Skeletal muscle satellite cell (primary cell): ENCODE data around the gene VWA8.

ENCODE experiments used
- H3K27me3 ChIP-seq: 2 replicates; pipeline ENCODE4 v1.7.0; 2013; ENCODE audit warnings: low read length; ENCODE audit not compliant: control insufficient read depth, insufficient read depth
- H3K36me3 ChIP-seq: 2 replicates; pipeline ENCODE4 v1.7.0; 2013; ENCODE audit warnings: mild to moderate bottlenecking, control low read depth, low read length; ENCODE audit not compliant: insufficient read depth
- H3K4me1 ChIP-seq: 2 replicates; pipeline ENCODE4 v1.7.0; 2013; ENCODE audit warnings: low read length; ENCODE audit not compliant: control insufficient read depth, insufficient read depth
- H3K4me2 ChIP-seq: 2 replicates; pipeline ENCODE4 v1.7.0; 2013; ENCODE audit warnings: mild to moderate bottlenecking, low read length
- H3K4me3 ChIP-seq: 2 replicates; pipeline ENCODE4 v1.7.0; 2013; ENCODE audit warnings: low read length
- H3K9ac ChIP-seq: 2 replicates; pipeline ENCODE4 v1.7.0; 2013; ENCODE audit warnings: mild to moderate bottlenecking, low read depth, low read length, moderate library complexity
- H3K9me3 ChIP-seq: replicated peaks from 2 replicates; pipeline ENCODE4 v1.7.0; 2013; ENCODE audit warnings: mild to moderate bottlenecking, control low read depth, low read length

The VWA8 gene

GRCh38 chr13:41716236-41716635 is 244.7 kb downstream of the VWA8 start:
- Histone ChIP-seq H3K9me3 (no peaks in the 10 kb centered on the region), H3K36me3 (no peaks in the 10 kb centered on the region), H3K4me1 (no peaks in the 10 kb centered on the region), H3K27me3 (no peaks in the 10 kb centered on the region), H3K9ac (no peak overlapping the region), H3K4me2 (no peak overlapping the region), H3K4me3 (no peak overlapping the region)

GRCh38 chr13:41713405-41713804 is 247.5 kb downstream of the VWA8 start:
- Histone ChIP-seq H3K4me3 (no peak overlapping the region), H3K4me2 (no peak overlapping the region), H3K27me3 (no peaks in the 10 kb centered on the region), H3K36me3 (no peaks in the 10 kb centered on the region), H3K4me1 (no peaks in the 10 kb centered on the region), H3K9me3 (no peaks in the 10 kb centered on the region), H3K9ac (no peak overlapping the region)

- Histone ChIP-seq H3K36me3 (no peaks in the 10 kb centered on the region), H3K9me3 (no peaks in the 10 kb centered on the region), H3K27me3 (no peaks in the 10 kb centered on the region), H3K4me1 (peaks cover 6% of the 10 kb centered on the region), H3K9ac (no peak overlapping the region), H3K4me3 (no peak overlapping the region), H3K4me2 (no peak overlapping the region)
Measured at GRCh38 chr13:41710771-41711170, 250.1 kb downstream of the VWA8 start.

- Histone ChIP-seq H3K4me3 (no peak overlapping the region), H3K27me3 (no peaks in the 10 kb centered on the region), H3K4me1 (peaks cover 6% of the 10 kb centered on the region), H3K9ac (no peak overlapping the region), H3K9me3 (no peaks in the 10 kb centered on the region), H3K4me2 (no peak overlapping the region), H3K36me3 (no peaks in the 10 kb centered on the region)
Measured at GRCh38 chr13:41709511-41709910, 251.4 kb downstream of the VWA8 start.

- no peaks in the 10 kb centered on the region for H3K27me3 ChIP-seq
- H3K4me2 ChIP-seq: no peak overlapping the region
- H3K36me3 ChIP-seq: no peaks in the 10 kb centered on the region
- H3K9me3 ChIP-seq: no peaks in the 10 kb centered on the region
- no peak overlapping the region for H3K9ac ChIP-seq
- peaks cover 6% of the 10 kb centered on the region for H3K4me1 ChIP-seq
- H3K4me3 ChIP-seq: no peak overlapping the region
Measured at GRCh38 chr13:41708713-41709112, 252.2 kb downstream of the VWA8 start.

GRCh38 chr13:41707194-41707821 is 253.6 kb downstream of the VWA8 start:
- no peak overlapping the region for H3K4me2 ChIP-seq
- peaks cover 6% of the 10 kb centered on the region for H3K4me1 ChIP-seq
- no peak overlapping the region for H3K4me3 ChIP-seq
- no peak overlapping the region for H3K9ac ChIP-seq
- H3K9me3 ChIP-seq: no peaks in the 10 kb centered on the region
- H3K36me3 ChIP-seq: no peaks in the 10 kb centered on the region
- no peaks in the 10 kb centered on the region for H3K27me3 ChIP-seq

GRCh38 chr13:41706152-41706551 is 254.8 kb downstream of the VWA8 start:
- Histone ChIP-seq H3K9ac (no peak overlapping the region), H3K36me3 (no peaks in the 10 kb centered on the region), H3K27me3 (no peaks in the 10 kb centered on the region), H3K4me3 (no peak overlapping the region), H3K4me1 (peaks cover 9% of the 10 kb centered on the region), H3K4me2 (no peak overlapping the region), H3K9me3 (no peaks in the 10 kb centered on the region)

GRCh38 chr13:41702540-41702939 is 258.4 kb downstream of the VWA8 start:
- Histone ChIP-seq H3K36me3 (no peaks in the 10 kb centered on the region), H3K27me3 (no peaks in the 10 kb centered on the region), H3K4me3 (no peak overlapping the region), H3K4me2 (no peak overlapping the region), H3K9me3 (no peaks in the 10 kb centered on the region), H3K9ac (no peak overlapping the region), H3K4me1 (peaks cover 19% of the 10 kb centered on the region)

GRCh38 chr13:41701676-41702075 is 259.2 kb downstream of the VWA8 start:
- Histone ChIP-seq H3K4me1 (peaks cover 22% of the 10 kb centered on the region), H3K36me3 (no peaks in the 10 kb centered on the region), H3K9me3 (no peaks in the 10 kb centered on the region), H3K27me3 (no peaks in the 10 kb centered on the region), H3K4me2 (no peak overlapping the region), H3K9ac (no peak overlapping the region), H3K4me3 (no peak overlapping the region)

- Histone ChIP-seq H3K9ac (no peak overlapping the region), H3K36me3 (no peaks in the 10 kb centered on the region), H3K27me3 (no peaks in the 10 kb centered on the region), H3K4me2 (peak overlapping the region; percentile 39), H3K4me1 (peaks cover 24% of the 10 kb centered on the region), H3K9me3 (no peaks in the 10 kb centered on the region), H3K4me3 (no peak overlapping the region)
Measured at GRCh38 chr13:41700790-41701310, 260.1 kb downstream of the VWA8 start.

GRCh38 chr13:41699759-41700158 is 261.1 kb downstream of the VWA8 start:
- no peaks in the 10 kb centered on the region for H3K36me3 ChIP-seq
- no peak overlapping the region for H3K9ac ChIP-seq
- H3K4me1 ChIP-seq: peaks cover 33% of the 10 kb centered on the region
- no peaks in the 10 kb centered on the region for H3K9me3 ChIP-seq
- H3K4me3 ChIP-seq: no peak overlapping the region
- H3K4me2 ChIP-seq: no peak overlapping the region
- no peaks in the 10 kb centered on the region for H3K27me3 ChIP-seq

GRCh38 chr13:41697578-41697977 is 263.3 kb downstream of the VWA8 start:
- H3K4me1 ChIP-seq: peaks cover 54% of the 10 kb centered on the region
- H3K4me3 ChIP-seq: no peak overlapping the region
- no peak overlapping the region for H3K4me2 ChIP-seq
- H3K9ac ChIP-seq: no peak overlapping the region
- H3K36me3 ChIP-seq: no peaks in the 10 kb centered on the region
- no peaks in the 10 kb centered on the region for H3K27me3 ChIP-seq
- no peaks in the 10 kb centered on the region for H3K9me3 ChIP-seq
